NCI-H2196 (cell line): ENCODE results near the gene EMP2.
"Not testable (repeated sequence)": the region's sequence is repeated elsewhere in the genome, so short reads cannot be mapped to it uniquely, and the experiment has no call there.

Source experiments
- DNase-seq: peaks from one replicate; lab custom pipeline; 2025; ENCODE audit not compliant: unreplicated experiment; lab: John Stamatoyannopoulos, UW

Gene EMP2

GRCh38 chr16:10552998-10553491 is 27.4 kb downstream of the EMP2 start:
- no peak for DNase-seq

DNA sequence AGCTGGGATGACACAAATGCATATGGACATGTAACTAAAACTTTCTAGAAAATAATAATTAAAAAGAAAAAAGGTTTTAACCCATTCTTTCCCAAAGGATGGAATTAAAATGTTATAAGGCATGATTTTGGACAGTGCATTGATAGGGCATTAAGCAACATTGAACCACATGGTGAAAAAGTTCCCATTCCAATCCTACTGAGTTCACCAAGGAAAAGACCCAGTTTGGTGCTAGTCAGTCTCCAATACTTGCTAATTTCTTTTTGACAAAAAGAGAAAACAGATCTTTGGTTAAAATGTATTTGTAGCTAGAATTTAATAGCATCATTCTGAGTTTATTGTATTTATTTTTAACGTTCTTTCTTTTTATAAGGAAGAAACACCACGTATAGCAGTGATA is 28.1 kb downstream of the EMP2 start:
- no peak for DNase-seq

DNA sequence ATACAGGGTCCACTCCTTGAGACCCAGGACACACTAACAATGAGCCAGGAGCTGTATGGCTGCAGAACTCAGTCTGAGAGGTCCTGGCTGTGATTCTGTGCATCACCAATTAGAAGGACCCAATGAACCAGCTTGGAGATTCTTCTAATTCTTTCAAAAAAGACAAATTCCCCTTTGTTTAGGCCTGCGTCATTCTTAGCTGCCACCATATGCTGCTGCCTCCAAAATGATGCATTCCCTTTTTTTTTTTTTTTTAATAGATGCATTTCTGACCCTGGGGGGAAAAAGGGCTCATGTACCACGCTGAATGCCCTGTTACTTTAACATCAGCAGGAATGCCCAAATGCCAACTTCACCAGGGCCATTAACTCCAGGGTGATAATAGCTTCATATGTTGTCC is 28.5 kb downstream of the EMP2 start:
- no peak for DNase-seq

GRCh38 chr16:10548404-10548803 is 32.0 kb downstream of the EMP2 start:
- DNase-seq: no peak

GRCh38 chr16:10547708-10548107 is 32.7 kb downstream of the EMP2 start:
- DNase-seq: no peak

- no peak for DNase-seq
Measured at GRCh38 chr16:10543231-10543977, 37.0 kb downstream of the EMP2 start.

DNA sequence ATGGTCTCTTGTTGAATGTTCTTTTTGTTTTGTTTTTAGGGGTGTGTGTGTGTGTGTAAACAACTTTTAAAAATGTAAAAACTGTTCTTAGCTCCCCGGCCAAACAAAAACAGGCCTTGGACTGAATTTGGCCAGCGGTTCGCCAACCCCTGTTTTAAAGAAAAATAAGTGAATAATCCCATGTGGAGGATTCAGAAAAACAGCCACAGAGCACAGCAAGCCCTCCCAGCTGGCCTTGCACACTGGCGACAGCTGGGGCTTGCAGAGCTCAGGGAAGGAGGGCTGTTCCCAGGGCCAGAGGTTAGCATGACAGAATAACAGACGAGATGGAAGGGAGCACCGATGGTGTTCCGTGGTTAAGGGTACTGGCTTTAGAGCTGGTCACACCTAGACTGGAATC is 39.0 kb downstream of the EMP2 start:
- DNase-seq: no peak

DNA sequence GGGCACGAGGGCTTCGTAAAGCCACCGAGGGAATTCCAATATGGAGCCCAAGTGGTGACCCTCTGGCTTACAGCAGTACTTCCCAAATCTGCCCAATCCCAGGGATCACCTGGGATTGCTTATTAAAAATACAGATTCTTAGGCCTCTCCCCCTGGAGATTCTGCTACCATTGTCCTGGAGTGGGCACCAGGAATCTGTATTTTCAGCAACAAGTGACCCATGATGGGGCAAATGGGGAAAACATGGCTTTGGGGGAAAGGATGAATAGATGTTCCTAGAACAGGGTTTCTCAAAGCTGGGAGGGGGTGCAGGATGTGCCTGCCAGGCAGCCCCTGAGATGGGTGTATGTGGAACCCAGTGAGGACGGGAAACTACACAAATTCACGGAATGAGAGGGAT is 40.6 kb downstream of the EMP2 start:
- no peak for DNase-seq

- DNase-seq: no peak
Measured at GRCh38 chr16:10539236-10539635, 41.2 kb downstream of the EMP2 start.

DNA sequence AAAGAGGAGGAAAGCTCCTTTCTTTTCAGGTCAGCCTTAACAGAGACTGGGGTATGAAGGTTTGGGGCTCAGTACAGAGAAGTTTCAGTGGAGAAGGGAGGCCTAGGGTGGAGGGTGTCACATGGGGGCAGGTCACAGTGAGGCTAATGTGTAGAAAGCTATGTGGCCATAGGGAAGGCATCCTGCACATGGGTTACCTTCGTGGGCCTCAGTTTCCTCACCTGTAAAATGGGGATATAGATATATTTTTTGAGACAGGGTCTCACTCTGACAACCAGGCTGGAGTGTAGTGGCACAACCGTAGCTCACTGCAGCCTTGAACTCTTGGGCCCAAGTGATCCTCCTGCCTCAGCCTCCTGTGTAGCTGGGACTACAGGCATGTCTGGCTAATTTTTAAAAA is 41.8 kb downstream of the EMP2 start:
- DNase-seq: no peak

- DNase-seq: no peak
Measured at GRCh38 chr16:10537946-10538345, 42.5 kb downstream of the EMP2 start.

DNA sequence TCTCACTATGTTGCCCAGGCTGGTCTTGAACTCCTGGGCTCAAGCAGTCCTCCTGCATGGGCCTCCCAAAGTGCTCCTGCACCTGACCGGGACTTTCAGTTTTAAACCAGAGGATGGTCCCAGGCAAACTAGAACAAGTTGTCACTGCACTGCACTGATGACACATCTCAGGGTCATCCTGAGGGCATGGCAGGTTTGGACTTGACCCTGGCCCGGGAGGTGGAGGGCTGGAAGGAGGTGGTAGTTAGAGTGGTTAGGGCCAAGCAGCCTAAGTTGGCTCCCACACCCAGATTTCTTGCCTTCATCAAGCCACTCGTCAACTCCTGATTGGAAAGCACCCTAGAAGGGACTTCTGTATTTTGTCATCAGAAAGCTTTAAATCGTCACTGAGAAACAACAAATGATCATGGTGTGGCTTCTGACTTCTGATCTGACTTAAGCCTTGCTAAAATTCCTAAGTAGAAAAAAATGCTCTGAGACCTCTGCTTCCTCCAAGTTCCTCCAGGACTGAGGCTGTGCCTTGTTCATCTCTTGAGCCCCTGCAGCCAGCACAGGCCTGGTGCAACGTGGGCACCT is 43.5 kb downstream of the EMP2 start:
- no peak for DNase-seq

DNA sequence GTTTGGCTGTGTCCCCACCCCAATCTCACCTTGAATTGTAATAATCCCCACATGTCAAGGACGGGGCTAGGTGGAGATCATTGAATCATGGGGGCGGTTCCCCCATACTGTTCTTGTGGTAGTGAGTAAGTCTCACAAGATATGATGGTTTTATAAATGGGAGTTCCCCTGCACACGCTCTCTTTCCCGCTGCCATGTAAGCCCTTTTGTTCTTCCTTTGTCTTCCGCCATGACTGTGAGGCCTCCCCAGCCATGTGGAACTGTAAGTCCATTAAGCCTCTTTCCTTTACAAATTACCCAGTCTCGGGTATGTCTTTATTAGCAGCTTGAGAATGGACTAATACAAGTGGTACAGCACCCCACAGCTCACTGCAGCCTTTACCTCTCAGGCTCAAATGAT is 44.1 kb downstream of the EMP2 start:
- DNase-seq: not testable (repeated sequence)

GRCh38 chr16:10535461-10535860 is 44.9 kb downstream of the EMP2 start:
- DNase-seq: no peak

GRCh38 chr16:10534748-10535147 is 45.6 kb downstream of the EMP2 start:
- DNase-seq: no peak

DNA sequence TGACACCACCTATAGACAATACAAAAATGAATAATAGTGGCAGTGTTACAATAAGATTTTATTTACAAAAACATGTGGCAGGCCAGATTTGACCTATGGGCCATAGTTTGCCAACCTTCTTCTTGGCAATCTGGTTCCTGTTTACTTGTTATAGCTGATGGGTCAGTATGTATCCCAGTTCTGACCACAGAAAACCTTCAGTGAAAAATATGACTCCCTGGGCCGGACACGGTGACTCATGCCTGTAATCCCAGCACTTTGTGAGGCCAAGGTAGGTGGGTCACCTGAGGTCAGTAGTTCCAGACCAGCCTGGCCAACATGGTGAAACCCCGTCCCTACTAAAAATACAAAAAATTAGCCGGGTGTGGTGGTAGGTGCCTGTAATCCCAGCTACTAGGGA is 46.8 kb downstream of the EMP2 start:
- DNase-seq: not testable (repeated sequence)

DNA sequence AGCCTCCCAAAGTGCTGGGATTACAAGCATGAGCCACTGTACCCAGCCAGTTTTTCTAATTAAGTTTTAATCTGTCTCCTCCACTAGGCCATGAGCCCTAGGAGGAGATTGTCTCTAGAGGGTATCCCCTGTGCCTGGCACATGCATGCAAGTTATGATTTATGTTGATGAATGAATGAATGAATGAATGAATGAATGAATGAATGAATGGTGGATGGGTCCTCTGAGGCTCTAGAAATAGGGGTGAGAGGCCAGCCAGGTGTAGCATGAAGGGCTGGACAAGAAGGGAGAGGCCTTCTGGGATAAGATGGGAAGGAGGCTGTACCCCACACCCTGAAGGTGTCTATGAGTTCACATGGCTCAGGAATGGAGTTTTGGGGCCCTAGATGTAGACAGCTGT is 48.8 kb downstream of the EMP2 start:
- no peak for DNase-seq

- DNase-seq: no peak
Measured at GRCh38 chr16:10530685-10531084, 49.7 kb downstream of the EMP2 start.

DNA sequence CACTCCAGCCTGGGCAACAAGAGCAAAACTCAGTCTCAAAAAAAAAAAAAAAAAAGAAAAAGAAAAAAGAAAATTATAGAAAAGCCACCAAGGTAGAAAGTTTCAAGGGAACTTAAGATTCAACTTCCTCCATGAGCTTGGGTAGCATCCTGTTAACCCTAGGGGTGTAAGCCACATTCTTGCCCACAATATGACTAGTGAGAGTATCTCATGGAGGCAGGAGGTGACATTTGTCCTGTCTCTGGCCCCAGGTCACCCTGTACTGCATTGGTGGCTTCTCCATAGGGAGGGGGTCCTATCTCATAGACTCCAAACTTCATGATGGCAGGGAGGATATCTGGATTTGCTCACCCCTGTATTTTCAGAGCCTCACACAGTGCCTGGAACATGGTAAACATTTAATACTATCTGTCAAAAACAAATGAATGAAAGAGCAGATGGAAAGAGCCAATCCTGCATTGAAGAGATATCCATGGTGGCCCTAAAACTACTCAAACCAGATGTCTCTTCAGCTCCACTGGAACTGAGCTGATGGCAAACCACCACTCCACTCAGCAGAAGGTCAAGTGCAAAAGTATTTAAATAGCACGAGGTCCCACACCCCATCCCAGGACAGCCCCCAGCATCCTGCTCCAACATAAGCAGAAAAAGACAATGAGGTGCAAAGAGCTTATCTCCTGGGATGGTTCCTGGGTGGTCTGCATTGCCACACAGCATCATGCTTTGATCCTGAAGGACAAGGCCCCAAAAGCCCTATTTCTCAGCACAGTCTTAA is 50.3 kb downstream of the EMP2 start:
- DNase-seq: no peak

DNA sequence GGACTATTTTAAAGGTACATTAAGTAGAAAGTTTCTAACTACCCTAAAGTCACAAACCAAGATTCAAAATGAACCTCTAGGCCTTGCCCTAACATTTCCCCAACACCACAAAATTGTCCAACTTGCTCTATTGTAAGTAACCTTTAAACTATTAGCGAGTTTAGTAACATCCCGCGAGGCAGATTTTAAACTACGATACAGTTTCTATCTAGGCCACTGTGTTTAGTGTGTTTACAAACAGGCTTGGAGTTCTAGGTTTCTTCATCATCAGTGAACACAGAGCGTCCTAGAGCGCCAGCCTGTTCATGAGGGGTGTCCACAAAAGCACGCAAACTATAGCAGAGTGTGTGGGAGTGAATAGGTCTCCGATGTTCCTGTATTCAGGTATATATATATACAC is 51.8 kb downstream of the EMP2 start:
- no peak for DNase-seq

DNA sequence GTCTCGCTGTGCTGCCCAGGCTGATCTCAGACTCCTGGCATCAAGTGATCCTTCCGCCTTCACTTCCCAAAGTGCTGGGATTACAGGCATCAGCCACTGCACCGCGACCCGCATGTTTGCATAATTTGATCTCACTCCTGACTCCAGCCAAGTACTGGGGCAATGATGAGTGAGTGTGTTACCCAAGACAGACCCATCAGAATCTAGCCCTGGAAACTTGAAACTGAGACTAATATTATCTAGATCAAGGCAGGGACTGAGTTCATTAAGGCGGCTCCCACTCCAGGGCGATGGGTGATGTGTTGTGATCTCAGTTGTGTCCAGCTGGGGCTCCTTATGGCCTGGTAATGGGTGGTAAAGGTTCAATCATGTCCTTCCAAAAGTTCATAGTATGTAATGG is 53.4 kb downstream of the EMP2 start:
- DNase-seq: no peak

GRCh38 chr16:10525214-10525825 is 55.1 kb downstream of the EMP2 start:
- no peak for DNase-seq
